ENCODE data around the gene LTK.

DNA sequence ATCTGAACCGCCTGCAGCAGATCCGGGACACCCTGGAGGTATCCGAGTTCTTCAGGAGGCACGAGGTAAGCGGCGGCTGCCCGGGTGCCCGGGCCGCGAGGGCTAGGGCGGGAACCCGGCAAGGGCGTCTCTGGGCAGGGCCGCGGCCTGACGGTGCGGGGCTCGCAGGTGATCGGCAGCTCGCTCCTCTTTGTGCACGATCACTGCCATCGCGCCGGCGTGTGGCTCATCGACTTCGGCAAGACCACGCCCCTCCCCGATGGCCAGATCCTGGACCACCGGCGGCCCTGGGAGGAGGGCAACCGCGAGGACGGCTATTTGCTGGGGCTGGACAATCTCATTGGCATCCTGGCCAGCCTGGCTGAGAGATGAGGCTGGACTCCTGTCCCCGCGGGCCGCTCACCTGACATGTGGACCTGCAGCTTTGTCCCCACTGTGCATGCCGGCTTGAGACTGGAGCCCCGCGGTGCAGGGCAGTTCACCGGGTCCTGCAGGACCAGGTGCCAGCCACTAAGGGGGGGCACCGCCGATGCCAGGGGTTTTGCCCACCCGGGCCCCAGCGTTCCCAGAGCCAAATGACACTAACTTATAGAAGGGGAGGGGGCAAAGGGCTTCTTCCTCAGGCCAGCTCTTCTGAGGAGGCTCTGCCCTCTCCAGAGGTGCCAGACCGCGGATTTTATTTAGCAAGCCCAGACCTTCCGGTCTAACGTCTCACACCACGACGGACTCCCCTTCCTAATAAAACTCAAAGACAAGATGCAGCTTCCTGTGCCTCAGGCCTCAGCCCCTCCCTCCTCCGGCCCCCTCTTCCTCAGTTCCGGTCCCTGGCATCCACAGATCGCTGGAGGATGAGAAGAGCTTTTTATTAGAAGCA, 10.6 kb downstream of the LTK start:
- TF ChIP-seq, protein P1, sequence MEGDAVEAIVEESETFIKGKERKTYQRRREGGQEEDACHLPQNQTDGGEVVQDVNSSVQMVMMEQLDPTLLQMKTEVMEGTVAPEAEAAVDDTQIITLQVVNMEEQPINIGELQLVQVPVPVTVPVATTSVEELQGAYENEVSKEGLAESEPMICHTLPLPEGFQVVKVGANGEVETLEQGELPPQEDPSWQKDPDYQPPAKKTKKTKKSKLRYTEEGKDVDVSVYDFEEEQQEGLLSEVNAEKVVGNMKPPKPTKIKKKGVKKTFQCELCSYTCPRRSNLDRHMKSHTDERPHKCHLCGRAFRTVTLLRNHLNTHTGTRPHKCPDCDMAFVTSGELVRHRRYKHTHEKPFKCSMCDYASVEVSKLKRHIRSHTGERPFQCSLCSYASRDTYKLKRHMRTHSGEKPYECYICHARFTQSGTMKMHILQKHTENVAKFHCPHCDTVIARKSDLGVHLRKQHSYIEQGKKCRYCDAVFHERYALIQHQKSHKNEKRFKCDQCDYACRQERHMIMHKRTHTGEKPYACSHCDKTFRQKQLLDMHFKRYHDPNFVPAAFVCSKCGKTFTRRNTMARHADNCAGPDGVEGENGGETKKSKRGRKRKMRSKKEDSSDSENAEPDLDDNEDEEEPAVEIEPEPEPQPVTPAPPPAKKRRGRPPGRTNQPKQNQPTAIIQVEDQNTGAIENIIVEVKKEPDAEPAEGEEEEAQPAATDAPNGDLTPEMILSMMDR (IDR thresholded peaks at IDR 0.05) = no peak
- no peak for TF ChIP-seq EZH2 (IDR thresholded peaks at IDR 0.05; ENCODE audit: borderline replicate concordance, insufficient read depth, low read depth, low read length, poor library complexity, severe bottlenecking)

Data from B cell (primary cell).